ENCODE data around the gene ITK.

- TF ChIP-seq RNF2 (IDR thresholded peaks at IDR 0.05; ENCODE audit: borderline replicate concordance, low read depth, low read length, missing control alignments, poor library complexity, severe bottlenecking) (no peak), POLR2AphosphoS5 (IDR thresholded peaks at IDR 0.05; ENCODE audit: low read depth, low read length) (no peak), TAF1 (IDR thresholded peaks at IDR 0.05; ENCODE audit: low read depth, low read length) (no peak), ZNF274 (IDR thresholded peaks at IDR 0.05; ENCODE audit: borderline replicate concordance, extremely low read depth, low read length) (no peak), CBX5 (IDR thresholded peaks at IDR 0.05; ENCODE audit: low read depth, low read length) (no peak), TCF12 (IDR thresholded peaks at IDR 0.05; ENCODE audit: low read depth, low read length) (no peak), POLR2A (IDR thresholded peaks at IDR 0.05; ENCODE audit: control extremely low read depth in 1 of 2, low read depth in 2 of 2, low read length in 2 of 2) (no peak), MAFK (IDR thresholded peaks at IDR 0.05; ENCODE audit: low read depth, low read length) (no peak), RAD21 (IDR thresholded peaks at IDR 0.05 in 1 of 2, conservative IDR thresholded peaks at IDR 0.05 in 1 of 2; ENCODE audit: low read depth in 2 of 2, low read length in 2 of 2) (no peak)
- TF ChIP-seq, protein P1, sequence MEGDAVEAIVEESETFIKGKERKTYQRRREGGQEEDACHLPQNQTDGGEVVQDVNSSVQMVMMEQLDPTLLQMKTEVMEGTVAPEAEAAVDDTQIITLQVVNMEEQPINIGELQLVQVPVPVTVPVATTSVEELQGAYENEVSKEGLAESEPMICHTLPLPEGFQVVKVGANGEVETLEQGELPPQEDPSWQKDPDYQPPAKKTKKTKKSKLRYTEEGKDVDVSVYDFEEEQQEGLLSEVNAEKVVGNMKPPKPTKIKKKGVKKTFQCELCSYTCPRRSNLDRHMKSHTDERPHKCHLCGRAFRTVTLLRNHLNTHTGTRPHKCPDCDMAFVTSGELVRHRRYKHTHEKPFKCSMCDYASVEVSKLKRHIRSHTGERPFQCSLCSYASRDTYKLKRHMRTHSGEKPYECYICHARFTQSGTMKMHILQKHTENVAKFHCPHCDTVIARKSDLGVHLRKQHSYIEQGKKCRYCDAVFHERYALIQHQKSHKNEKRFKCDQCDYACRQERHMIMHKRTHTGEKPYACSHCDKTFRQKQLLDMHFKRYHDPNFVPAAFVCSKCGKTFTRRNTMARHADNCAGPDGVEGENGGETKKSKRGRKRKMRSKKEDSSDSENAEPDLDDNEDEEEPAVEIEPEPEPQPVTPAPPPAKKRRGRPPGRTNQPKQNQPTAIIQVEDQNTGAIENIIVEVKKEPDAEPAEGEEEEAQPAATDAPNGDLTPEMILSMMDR (IDR thresholded peaks at IDR 0.05; ENCODE audit: control extremely low read depth in 1 of 3, insufficient read depth in 1 of 3, low read depth in 1 of 3, low read length in 3 of 3): no peak
Observed at GRCh38 chr5:157267761-157268480, 87.3 kb downstream of the ITK start.

Data from H1 (cell line).